Measurements from ENCODE around the gene SLC36A4. TPM values are rescaled to one million over a fixed set of nuclear protein-coding genes. Genes with fewer than 3 reads are reported as not detected.

SLC36A4 gene
- total RNA-seq, 1 donor from 2014 or later: 40.4 TPM

GRCh38 chr11:93100211-93100610 lies 97.6 kb downstream of the SLC36A4 start:
- no peak overlapping the region for H3K4me3 Mint-ChIP-seq (ENCODE audit: unreplicated experiment)
- no peak for DNase-seq (ENCODE audit: low spot score)
- no peaks in the 10 kb centered on the region for H3K4me1 Mint-ChIP-seq (ENCODE audit: unreplicated experiment)
- H3K36me3 Mint-ChIP-seq (ENCODE audit: low read depth, unreplicated experiment): no peaks in the 10 kb centered on the region
- no peaks in the 10 kb centered on the region for H3K27me3 Mint-ChIP-seq (ENCODE audit: unreplicated experiment)
- no peak overlapping the region for H3K27ac Mint-ChIP-seq (ENCODE audit: unreplicated experiment)
- no peak for TF ChIP-seq CTCF (IDR thresholded peaks at IDR 0.05; ENCODE audit: unreplicated experiment)
- H3K9me3 Mint-ChIP-seq (ENCODE audit: unreplicated experiment): no peaks in the 10 kb centered on the region

GRCh38 chr11:93099806-93100205 lies 98.0 kb downstream of the SLC36A4 start:
- Mint-ChIP-seq H3K27ac (ENCODE audit: unreplicated experiment) (no peak overlapping the region), H3K4me1 (ENCODE audit: unreplicated experiment) (no peaks in the 10 kb centered on the region), H3K4me3 (ENCODE audit: unreplicated experiment) (no peak overlapping the region), H3K36me3 (ENCODE audit: low read depth, unreplicated experiment) (no peaks in the 10 kb centered on the region), H3K9me3 (ENCODE audit: unreplicated experiment) (no peaks in the 10 kb centered on the region), H3K27me3 (ENCODE audit: unreplicated experiment) (no peaks in the 10 kb centered on the region)
- no peak for TF ChIP-seq CTCF (IDR thresholded peaks at IDR 0.05; ENCODE audit: unreplicated experiment)
- no peak for DNase-seq (ENCODE audit: low spot score)

Other genes starting within 250 kb of the SLC36A4 start
- not detected for gene MTNR1B, start 228.3 kb downstream of the SLC36A4 start, total RNA-seq (ENCODE audit: unreplicated experiment)
- not detected for gene DEUP1, start 132.8 kb upstream of the SLC36A4 start, total RNA-seq (ENCODE audit: unreplicated experiment)